BLaER1 treated with 17β-estradiol and CSF1 and Interleukin-3, amounts not matched to agents 10 nM and 100 nM (cell line): ENCODE data around the gene RGS6.

ENCODE experiments used
- H3K27ac ChIP-seq, 11 experiments: shearing (Covaris generic); formaldehyde crosslinking; 2 replicates each; pipeline ENCODE4 v1.8.1; 2022
- H3K27me3 ChIP-seq, 11 experiments: shearing (Covaris generic); formaldehyde crosslinking; 2 replicates each; pipeline ENCODE4 v1.8.1; 2022
- H3K36me3 ChIP-seq, 11 experiments: shearing (Covaris generic); formaldehyde crosslinking; 2 replicates each; pipeline ENCODE4 v1.8.1; 2022
- H3K4me1 ChIP-seq, 10 experiments: shearing (Covaris generic); formaldehyde crosslinking; 2 replicates each; pipeline ENCODE4 v1.8.1; 2022
- H3K4me2 ChIP-seq, 11 experiments: shearing (Covaris generic); formaldehyde crosslinking; 2 replicates each; pipeline ENCODE4 v1.8.1; 2022
- H3K4me3 ChIP-seq, 10 experiments: shearing (Covaris generic); formaldehyde crosslinking; 2 replicates each; pipeline ENCODE4 v1.8.1; 2022
- H3K9ac ChIP-seq, 11 experiments: shearing (Covaris generic); formaldehyde crosslinking; 2 replicates each; pipeline ENCODE4 v1.8.1; 2022
- H3K9me3 ChIP-seq, 11 experiments: shearing (Covaris generic); formaldehyde crosslinking; replicated peaks in 1 of 11; 2 replicates each; pipeline ENCODE4 v1.8.1; 2022
- H4K20me1 ChIP-seq, 11 experiments: shearing (Covaris generic); formaldehyde crosslinking; 2 replicates each; pipeline ENCODE4 v1.8.1; 2022
- Cebpa-rat ChIP-seq, 11 experiments: shearing (Covaris generic); IDR thresholded peaks; 2 replicates each; pipeline ENCODE4 v1.8.1; 2022

The RGS6 gene

GRCh38 chr14:72535485-72535884 is 603.3 kb downstream of the RGS6 start:
- Histone ChIP-seq H3K4me2 (peak overlapping the region; percentile 60 to 90 (median 80)), H3K9me3 (peaks cover 22 to 45% (median 38%) of the 10 kb centered on the region in 11 experiments), H3K9ac (peak overlapping the region in 5 of 11 experiments; percentile 15 to 56 (median 33); a peak in 6 of 22 replicates), H3K27ac (peak overlapping the region in 10 of 11 experiments; percentile 11 to 78 (median 68); a peak in 18 of 22 replicates), H3K4me1 (peaks cover 44 to 60% (median 50%) of the 10 kb centered on the region in 10 experiments), H3K36me3 (peaks cover 0 to 8% (median 0%) of the 10 kb centered on the region in 11 experiments; a peak in 2 of 22 replicates), H3K27me3 (no peaks in the 10 kb centered on the region; a peak in 1 of 22 replicates), H3K4me3 (peak overlapping the region in 1 of 10 experiments; percentile 37; a peak in 1 of 20 replicates), H4K20me1 (peaks cover 0 to 6% (median 0%) of the 10 kb centered on the region in 11 experiments; a peak in 1 of 22 replicates)
- no peak for TF ChIP-seq Cebpa-rat (IDR thresholded peaks at IDR 0.05)

GRCh38 chr14:72538387-72538786 is 606.2 kb downstream of the RGS6 start:
- TF ChIP-seq Cebpa-rat (IDR thresholded peaks at IDR 0.05), result no peak
- H3K9ac ChIP-seq, result no peak overlapping the region
- H3K4me1 ChIP-seq, result peaks cover 58 to 77% (median 67%) of the 10 kb centered on the region in 10 experiments
- peaks cover 7 to 17% (median 15%) of the 10 kb centered on the region in 11 experiments for H3K9me3 ChIP-seq
- H3K27ac ChIP-seq, result 0 out of 22 replicates have a peak overlapping the region, but pooled peaks of 1 of the 11 experiments have one; percentile 2
- peak overlapping the region; percentile 81 to 98 (median 86); a peak in 19 of 22 replicates for H3K4me2 ChIP-seq
- no peak overlapping the region for H3K4me3 ChIP-seq
- H3K36me3 ChIP-seq, result no peaks in the 10 kb centered on the region; a peak in 1 of 22 replicates
- H4K20me1 ChIP-seq, result peaks cover 0 to 8% (median 0%) of the 10 kb centered on the region in 11 experiments; a peak in 1 of 22 replicates
- no peaks in the 10 kb centered on the region; a peak in 1 of 22 replicates for H3K27me3 ChIP-seq

- Histone ChIP-seq H3K36me3 (no peaks in the 10 kb centered on the region), H3K27ac (peak overlapping the region in 7 of 11 experiments; percentile 2 to 54 (median 31); a peak in 8 of 22 replicates), H3K4me2 (peak overlapping the region; percentile 81 to 98 (median 86)), H3K4me3 (peak overlapping the region in 6 of 10 experiments; percentile 5 to 50 (median 36); a peak in 12 of 20 replicates), H3K27me3 (no peaks in the 10 kb centered on the region; a peak in 1 of 22 replicates), H4K20me1 (peaks cover 0 to 8% (median 0%) of the 10 kb centered on the region in 11 experiments; a peak in 1 of 22 replicates), H3K9me3 (peaks cover 0 to 2% (median under 1%) of the 10 kb centered on the region in 11 experiments; a peak in 14 of 22 replicates), H3K4me1 (peaks cover 67 to 86% (median 77%) of the 10 kb centered on the region in 10 experiments), H3K9ac (peak overlapping the region in 10 of 11 experiments; percentile 3 to 46 (median 26); a peak in 13 of 22 replicates)
- TF ChIP-seq Cebpa-rat (IDR thresholded peaks at IDR 0.05), result no peak
These were observed 607.6 kb downstream of the RGS6 start for GRCh38 chr14:72539661-72540315.

GRCh38 chr14:72540836-72541235 is 608.6 kb downstream of the RGS6 start:
- Histone ChIP-seq H3K27me3 (peaks cover 0 to 10% (median 0%) of the 10 kb centered on the region in 11 experiments; a peak in 5 of 22 replicates), H3K9me3 (no peaks in the 10 kb centered on the region), H3K4me3 (peak overlapping the region in 1 of 10 experiments; percentile 50; a peak in 1 of 20 replicates), H3K27ac (peak overlapping the region in 1 of 11 experiments; percentile 18; a peak in 2 of 22 replicates), H3K4me1 (peaks cover 67 to 86% (median 77%) of the 10 kb centered on the region in 10 experiments), H3K36me3 (no peaks in the 10 kb centered on the region), H3K4me2 (peak overlapping the region; percentile 81 to 98 (median 86)), H3K9ac (peak overlapping the region in 2 of 11 experiments; percentile 6 to 39; a peak in 1 of 22 replicates), H4K20me1 (peaks cover 0 to 8% (median 0%) of the 10 kb centered on the region in 11 experiments; a peak in 1 of 22 replicates)
- no peak for TF ChIP-seq Cebpa-rat (IDR thresholded peaks at IDR 0.05)

GRCh38 chr14:72541546-72541945 is 609.3 kb downstream of the RGS6 start:
- Histone ChIP-seq H3K27me3 (peaks cover 0 to 17% (median 0%) of the 10 kb centered on the region in 11 experiments; a peak in 6 of 22 replicates), H3K4me1 (peaks cover 67 to 86% (median 77%) of the 10 kb centered on the region in 10 experiments), H3K9me3 (no peaks in the 10 kb centered on the region), H3K27ac (no peak overlapping the region), H3K4me3 (no peak overlapping the region), H3K36me3 (no peaks in the 10 kb centered on the region), H3K9ac (no peak overlapping the region), H4K20me1 (peaks cover 0 to 8% (median 0%) of the 10 kb centered on the region in 11 experiments; a peak in 1 of 22 replicates), H3K4me2 (peak overlapping the region in 2 of 11 experiments; percentile 84 to 97; a peak in 2 of 22 replicates)
- no peak for TF ChIP-seq Cebpa-rat (IDR thresholded peaks at IDR 0.05)

GRCh38 chr14:72543341-72543740 is 611.1 kb downstream of the RGS6 start:
- no peak overlapping the region for H3K4me3 ChIP-seq
- peak overlapping the region; percentile 30 to 92 (median 79) for H3K4me2 ChIP-seq
- peaks cover 0 to 8% (median 0%) of the 10 kb centered on the region in 11 experiments; a peak in 1 of 22 replicates for H4K20me1 ChIP-seq
- H3K4me1 ChIP-seq, result peaks cover 74 to 90% (median 86%) of the 10 kb centered on the region in 10 experiments
- H3K9me3 ChIP-seq, result no peaks in the 10 kb centered on the region
- H3K27me3 ChIP-seq, result peaks cover 0 to 23% (median 0%) of the 10 kb centered on the region in 11 experiments; a peak in 6 of 22 replicates
- H3K9ac ChIP-seq, result peak overlapping the region in 1 of 11 experiments; percentile 17; a peak in 1 of 22 replicates
- TF ChIP-seq Cebpa-rat (IDR thresholded peaks at IDR 0.05), result no peak
- peak overlapping the region in 7 of 11 experiments; percentile 43 to 72 (median 52); a peak in 13 of 22 replicates for H3K27ac ChIP-seq
- no peaks in the 10 kb centered on the region for H3K36me3 ChIP-seq

- Histone ChIP-seq H3K9ac (no peak overlapping the region), H3K9me3 (no peaks in the 10 kb centered on the region), H4K20me1 (peaks cover 0 to 8% (median 0%) of the 10 kb centered on the region in 11 experiments; a peak in 1 of 22 replicates), H3K36me3 (no peaks in the 10 kb centered on the region), H3K27me3 (peaks cover 0 to 23% (median 0%) of the 10 kb centered on the region in 11 experiments; a peak in 5 of 22 replicates), H3K4me1 (peaks cover 74 to 90% (median 84%) of the 10 kb centered on the region in 10 experiments), H3K4me2 (peak overlapping the region; percentile 68 to 95 (median 84)), H3K4me3 (no peak overlapping the region), H3K27ac (peak overlapping the region in 4 of 11 experiments; percentile 46 to 72 (median 59); a peak in 4 of 22 replicates)
- TF ChIP-seq Cebpa-rat (IDR thresholded peaks at IDR 0.05), result no peak
These were observed 612.6 kb downstream of the RGS6 start for GRCh38 chr14:72544615-72545387.
